ENCODE results near the gene AMN1.
"Not testable (repeated sequence)": the region's sequence is repeated elsewhere in the genome, so short reads cannot be mapped to it uniquely, and the experiment has no call there.

The AMN1 gene

DNA sequence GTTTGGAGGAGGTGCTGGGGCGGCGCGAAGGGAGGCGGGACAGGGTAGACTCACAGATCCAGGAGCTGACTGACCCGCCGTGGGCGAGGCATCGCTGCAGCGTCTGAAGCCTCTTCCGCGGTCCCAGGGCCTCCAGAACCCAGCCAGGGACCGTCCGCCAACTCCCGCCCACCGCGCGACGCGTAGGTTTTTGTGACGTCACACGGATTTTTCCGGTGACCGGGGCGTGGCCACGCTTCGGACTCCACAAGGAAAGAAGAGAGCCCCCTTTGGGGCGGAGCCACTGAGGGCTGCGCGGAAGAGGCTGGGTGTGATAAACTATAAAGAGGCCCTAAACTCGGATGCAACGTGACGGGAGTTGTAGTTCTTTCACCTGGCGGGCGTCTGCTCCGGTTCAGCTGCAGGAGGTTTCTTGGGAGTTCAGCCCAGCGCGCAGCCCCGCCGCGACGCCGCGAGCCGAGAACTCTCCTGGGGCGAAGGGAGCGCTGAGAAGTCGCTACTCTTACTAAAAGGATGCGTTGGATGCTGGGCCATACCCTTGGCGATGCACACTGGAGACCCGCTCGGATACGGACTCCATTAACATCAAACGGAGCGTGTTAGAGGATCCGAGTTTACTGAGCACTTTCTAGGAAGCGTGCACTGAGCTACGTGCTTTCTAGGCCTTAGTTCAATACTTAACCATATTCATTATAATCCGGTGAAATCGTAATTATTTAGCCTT, at the start of gene AMN1:
TSS of gene AMN1 (minus strand) at position 105 of the 724 bp plus-strand sequence. CDS start at position 92, 13 bp downstream.
- peak; percentile 94 to 98 (median 98) for DNase-seq (ENCODE audit: low read depth in 3 of 3)

DNA sequence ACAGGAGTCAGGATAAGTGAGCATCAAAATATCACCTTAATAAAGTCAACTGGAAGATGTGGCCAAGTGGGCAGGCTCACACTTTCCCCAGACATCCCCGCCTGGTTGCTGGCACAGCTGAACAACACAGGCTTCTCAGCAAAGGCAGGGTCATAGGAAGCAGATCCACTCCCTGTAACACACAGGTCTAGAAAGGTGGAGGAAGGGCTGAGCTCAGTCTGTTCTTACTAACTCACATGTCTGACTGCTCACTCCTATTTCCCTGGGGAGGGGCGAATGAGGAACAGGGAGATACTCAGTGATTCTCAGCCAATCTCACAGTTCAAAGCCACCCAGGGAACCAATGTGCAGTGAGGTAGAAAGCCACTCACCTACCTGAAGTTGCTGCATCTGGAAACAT, 45.0 kb upstream of the AMN1 start:
- DNase-seq (ENCODE audit: low read depth in 3 of 3): no peak

DNA sequence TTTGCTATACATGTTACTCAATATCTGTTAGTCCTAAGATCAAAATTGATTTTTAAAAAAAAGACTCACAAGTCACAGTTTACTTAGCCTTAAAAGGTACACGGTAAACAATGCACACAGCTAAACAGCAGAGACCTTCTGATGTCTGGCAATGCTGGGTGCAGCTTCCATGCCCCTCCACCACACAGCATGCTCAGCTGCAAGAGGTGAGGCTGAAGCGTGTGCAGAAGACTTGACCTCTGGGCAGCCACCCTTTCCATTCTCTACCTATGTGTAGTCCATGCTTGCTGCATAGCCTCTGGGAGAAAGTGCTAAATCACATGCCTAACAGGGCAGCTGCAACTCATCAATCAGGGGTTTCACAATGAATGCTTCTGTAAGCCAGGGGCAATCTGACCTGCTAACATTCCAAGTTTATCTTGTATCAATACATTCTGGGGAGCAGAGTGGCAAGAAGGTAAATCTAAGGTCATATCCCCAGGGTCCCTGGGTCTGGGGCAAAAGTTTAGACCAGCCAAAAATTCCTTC, 44.5 kb upstream of the AMN1 start:
- DNase-seq (ENCODE audit: low read depth in 3 of 3): no peak

DNA sequence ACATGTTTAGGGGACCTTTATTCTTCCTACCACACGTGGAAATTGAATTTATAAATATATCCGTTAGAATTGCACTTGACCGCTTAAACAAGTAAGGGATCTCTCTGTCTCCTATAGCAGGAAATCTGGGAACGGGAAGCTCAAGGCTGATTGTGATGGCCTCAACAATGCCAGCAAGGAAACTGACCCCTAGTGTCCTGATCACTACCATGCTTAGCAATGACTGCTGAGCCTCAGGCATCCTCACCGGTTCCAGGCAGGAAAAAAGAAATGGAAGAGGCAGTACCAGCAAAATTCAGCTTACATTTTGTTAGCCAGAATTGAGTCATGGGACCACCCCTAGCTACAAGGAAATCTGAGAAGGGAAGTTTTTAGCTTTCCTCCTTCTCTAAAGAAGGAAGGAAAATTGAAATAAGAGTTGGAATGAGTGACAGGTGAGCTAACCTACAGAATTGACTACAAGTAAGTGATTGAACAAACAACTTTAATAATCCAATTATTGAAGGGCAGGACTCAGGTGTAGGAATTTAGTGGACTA, 43.9 kb upstream of the AMN1 start:
- DNase-seq (ENCODE audit: low read depth in 3 of 3): no peak

DNA sequence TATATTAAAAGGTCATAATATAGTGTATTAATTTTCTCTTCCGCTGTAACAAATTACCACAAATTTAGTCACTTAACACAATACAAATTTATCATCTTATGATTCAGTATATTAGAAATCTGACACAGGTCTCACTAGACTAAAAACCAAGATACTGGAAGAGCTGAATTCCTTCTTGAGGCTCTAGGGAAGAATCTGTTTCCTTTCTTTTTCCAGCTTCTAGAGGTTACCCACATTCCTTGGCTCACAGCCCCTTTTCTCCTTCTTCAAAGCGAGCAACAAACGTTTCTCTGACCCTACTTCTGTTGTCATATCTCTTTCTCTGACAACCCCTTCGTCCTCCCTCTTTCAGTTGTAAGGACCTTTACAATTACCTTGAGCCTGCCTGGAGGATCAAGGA, 43.4 kb upstream of the AMN1 start:
- no peak for DNase-seq (ENCODE audit: low read depth in 3 of 3)

DNA sequence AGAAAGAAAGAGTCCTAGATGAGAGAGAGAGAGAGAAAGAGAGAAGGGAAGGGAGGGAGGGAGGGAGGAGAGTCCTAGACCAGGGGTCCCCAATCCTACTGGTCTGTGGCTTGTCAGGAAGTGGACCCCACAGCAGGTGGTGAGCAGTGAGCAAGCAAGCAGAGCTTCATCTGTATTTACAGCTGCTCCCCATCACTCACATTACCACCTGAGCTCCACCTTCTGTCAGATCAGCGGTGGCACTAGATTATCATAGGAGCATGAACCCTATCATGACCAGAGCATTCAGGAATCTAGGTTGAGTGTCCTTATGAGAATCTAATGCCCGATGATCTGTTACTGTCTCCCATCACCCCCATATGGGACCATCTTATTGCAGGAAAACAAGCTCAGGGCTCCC, 39.2 kb upstream of the AMN1 start:
- DNase-seq (ENCODE audit: low read depth in 3 of 3): no peak

DNA sequence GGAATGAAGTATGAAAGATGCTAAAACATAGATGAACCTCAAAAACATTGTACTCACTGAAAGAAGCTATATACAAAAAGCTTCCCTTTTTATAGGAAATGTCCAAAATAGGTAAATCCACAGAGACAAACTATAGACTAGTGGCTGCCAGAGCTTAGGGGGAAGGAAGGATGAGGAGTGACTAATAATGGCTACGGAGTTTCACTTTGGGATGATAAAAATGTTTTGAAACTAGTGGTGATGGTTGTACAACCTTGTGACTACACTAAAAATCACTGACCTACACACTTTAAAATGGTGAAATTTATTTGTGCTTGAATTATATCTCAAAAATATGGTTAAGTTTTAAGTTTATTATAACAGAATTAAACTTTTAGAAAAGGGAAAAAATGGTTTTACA, 37.1 kb upstream of the AMN1 start:
- no peak for DNase-seq (ENCODE audit: low read depth in 3 of 3)

DNA sequence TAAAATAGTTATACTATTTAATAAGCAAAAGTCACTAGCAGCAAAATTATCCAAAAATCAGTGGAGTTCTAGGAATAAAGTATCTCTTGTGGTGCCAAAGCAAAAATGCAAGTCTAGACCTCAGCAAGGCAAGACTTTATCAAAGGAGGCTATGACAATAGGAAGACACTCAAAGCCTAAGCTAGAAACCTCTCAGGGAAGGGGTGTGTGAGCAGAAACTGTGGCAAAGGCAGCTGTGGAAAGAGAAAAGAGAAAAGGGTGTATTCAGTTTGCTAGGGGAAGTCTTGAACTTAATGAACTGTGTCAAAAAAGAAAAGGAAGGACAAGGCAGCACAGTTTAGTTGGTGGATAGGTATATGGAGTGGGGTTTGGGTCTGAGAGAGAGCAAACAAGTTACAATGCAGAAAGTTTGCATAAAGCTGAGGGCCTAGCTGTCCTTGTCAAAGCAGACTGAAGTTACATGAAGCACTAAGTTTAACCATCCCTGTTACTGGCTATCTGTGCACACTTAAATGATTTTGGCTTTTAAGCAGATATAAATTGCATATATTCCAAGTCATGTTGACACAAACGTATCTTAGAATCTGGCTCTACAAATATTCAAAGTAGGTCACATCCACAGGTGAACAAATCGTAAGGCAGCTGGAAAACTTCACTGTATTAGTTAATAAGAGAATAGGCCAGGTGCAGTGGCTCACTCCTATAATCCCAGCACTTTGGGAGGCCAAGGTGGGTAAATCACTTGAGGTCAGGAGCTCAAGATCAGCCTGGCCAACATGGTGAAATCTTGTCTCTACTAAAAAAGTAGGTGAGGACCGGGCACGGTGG, 31.0 kb upstream of the AMN1 start:
- no peak for DNase-seq (ENCODE audit: low read depth in 3 of 3)

DNA sequence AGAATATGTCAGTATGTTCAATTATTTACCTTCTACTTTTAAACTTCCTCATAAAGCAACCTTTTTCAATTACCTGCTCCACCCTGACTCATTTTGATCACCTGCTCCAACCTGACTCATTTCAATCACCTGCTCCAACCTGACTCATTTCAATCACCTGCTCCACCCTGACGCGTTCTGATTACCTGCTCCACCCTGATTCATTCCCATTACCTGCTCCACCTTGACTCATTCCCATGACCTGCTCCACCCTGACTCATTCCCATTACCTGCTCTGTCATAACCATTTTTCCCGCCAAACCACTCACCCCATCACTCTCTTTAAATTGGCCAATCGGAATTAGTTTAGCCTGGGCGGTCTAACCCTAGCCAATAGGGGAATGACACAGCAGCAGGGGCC, 29.5 kb upstream of the AMN1 start:
- not testable (repeated sequence) for DNase-seq (ENCODE audit: low read depth in 3 of 3)

DNA sequence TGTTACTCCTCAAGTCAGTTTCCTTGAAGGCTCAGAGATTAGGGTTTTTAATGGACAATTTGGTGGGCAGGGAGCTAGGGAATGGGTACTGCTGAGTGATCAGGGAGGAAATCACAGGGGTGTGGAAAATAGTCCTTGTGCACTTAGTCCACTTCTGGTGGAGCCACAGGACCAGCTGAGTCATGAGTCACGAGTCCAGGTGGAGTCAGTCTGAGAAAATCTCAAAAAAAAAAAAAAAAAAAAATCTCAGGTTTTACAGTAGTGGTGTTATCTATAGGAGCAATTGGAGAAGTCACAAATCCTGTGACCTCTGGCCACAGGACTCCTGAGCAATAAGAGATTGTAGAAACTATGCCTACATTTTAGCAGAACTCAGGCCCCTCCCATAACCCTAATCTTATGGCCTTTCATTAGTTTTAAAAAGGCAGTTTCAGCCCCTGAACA, 28.2 kb upstream of the AMN1 start:
- no peak for DNase-seq (ENCODE audit: low read depth in 3 of 3)

DNA sequence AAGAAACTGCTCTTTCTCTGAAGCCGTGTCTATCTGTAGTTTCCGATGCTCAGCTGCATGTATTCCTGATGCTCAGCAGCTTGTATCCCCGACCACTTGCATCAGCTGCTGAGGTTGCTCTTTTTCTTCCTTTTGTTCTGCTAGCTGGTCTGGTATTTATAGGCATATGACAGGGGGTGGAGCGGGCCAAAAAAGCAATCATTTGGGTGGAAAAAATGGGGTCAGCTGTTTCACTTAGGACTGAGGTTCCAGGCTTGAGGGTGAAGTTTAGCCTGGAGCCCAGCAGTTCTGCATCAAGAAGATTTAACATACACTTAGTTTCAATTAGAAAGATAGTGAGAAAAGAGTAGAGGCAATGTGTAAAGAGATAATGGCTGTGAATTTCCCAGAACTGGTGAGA, 23.6 kb upstream of the AMN1 start:
- DNase-seq (ENCODE audit: low read depth in 3 of 3): no peak

DNA sequence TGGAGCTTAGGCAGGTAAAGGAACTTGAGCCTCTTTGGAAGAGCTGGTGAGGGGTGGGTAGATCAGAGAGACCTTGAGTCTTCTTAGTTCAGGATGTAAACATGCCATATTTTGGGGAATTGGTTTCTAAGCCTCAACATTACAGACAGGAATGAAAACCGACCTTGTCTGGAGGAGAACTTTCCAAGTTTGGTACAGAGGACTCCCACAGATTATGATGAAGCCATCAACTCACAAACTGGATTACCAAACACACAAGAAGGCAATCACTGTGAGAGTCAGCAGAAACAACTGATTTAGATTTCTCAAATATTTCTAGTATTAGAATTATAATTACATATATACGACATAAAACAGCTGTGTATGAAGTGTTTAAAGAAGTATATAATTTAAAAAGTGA, 22.3 kb upstream of the AMN1 start:
- no peak for DNase-seq (ENCODE audit: low read depth in 3 of 3)

DNA sequence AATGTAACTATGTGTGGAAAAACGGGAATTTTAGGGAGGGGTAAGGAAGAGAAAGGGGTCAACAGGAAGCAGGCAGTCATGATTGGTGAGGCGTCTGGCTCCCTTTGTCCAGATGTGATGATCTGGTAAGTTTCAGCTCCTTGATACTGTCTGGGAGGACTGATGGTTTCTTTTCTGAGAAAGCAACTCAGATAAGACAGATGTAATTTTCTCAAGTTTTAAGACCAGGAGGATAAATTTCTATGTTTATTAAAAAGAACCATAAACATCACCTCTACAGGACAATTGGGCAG, 21.9 kb upstream of the AMN1 start:
- DNase-seq (ENCODE audit: low read depth in 3 of 3): no peak

DNA sequence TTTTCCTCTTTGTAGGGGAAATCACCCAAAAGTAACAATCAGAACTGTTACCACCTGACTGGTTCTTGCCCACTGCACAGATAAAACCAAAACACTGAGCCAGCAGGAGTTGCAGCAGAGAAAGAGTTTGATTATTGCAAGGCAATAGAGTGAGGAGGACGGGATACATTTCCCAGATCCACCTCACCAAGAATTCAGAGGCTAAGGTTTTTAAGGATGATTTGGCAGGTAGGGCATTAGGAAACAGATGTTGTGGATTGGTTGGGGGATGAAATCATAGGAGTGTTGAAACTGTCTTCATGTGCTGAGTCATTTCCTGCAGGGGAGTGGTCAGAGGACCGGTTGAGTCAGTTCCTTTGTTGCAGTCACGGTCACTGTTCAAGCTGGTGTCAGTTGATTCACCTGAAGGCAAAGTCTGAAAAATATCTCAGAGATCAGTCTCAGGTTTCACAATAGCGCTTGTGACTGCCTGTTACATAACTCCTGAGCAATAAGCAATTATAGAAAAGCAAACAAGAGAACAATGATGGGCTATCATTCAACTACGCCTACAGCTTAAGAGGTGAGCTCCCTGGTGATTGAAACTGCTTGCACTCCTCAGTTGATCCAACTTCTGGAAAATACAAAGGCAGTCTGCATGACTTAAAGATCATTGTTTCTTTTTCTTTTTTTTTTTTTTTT, 20.3 kb upstream of the AMN1 start:
- peak; percentile 50 to 60 (median 58) for DNase-seq (ENCODE audit: low read depth in 3 of 3)

DNA sequence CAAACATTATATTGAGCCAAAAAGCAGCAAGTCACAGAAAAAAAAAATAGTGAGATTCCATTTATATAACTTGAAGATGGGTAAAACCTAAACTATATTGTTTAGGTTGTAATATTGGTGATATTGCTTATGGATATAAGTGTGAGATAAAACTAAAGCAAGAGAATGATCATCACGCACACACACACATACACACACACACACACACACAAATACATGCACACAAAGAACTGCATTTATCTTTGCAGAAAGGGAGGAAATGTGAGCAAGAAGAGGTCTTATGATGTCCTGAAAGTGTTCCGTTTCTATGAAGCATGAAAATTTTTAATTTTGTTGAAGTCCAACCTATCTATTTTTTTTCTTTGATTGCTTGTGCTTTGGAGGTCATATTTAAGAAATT, 16.4 kb upstream of the AMN1 start:
- no peak for DNase-seq (ENCODE audit: low read depth in 3 of 3)

DNA sequence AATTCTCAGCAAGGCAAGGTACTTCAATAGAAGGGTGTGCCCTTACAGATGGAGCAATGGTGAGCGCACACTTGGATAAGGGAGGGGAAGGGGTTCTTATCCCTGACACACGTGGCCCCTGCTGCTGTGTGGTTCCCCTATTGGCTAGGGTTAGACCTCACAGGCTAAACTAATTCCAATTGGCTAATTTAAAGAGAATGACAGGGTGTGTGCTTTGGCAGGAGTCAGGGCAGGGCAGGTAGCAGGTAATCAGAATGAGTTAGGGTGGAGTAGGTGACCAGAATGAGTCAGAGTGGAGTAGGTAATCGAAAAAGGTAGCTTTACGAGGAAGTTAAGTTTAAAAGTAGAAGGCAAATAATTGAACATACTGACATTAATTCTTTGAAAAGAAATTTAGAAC, 15.5 kb upstream of the AMN1 start:
- DNase-seq (ENCODE audit: low read depth in 3 of 3): not testable (repeated sequence)

DNA sequence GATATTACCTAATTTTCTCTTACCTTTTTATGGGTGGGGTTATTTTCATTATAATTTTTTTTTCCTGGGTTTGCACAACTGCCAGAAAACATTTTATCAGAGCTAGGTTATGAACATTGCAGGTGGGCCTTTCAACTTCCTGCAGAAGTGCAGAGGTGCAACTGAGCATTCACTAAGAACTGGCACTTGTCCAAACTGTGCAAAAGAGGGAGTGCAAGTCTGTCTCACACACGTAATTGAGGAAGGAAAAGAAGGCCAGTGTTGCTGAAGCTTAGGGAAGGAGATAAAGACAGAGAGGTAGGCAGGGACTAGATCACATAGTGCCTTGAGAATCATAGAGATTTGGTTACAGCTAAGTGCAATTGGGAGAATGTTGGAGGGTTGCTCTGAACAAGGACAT, 14.1 kb upstream of the AMN1 start:
- DNase-seq (ENCODE audit: low read depth in 3 of 3): no peak

DNA sequence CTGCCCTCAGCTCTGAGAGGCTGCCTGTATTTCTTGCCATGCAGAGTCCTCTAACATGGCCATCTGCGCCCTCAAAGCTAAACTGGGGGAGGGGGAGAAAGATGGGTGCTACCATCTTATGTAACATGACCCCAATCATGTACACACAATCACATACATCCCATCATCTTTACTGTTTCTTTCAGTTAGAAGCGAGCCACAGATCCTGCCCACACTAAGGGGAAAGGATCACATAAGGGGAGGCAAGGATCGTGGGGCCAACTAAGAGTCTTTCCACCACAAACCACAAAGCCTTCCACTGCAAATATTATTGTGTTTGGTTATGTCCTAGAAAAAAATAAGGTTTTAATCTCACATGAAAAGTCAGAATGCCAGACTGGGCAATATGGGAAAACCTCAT, 11.8 kb upstream of the AMN1 start:
- DNase-seq (ENCODE audit: low read depth in 3 of 3): no peak

DNA sequence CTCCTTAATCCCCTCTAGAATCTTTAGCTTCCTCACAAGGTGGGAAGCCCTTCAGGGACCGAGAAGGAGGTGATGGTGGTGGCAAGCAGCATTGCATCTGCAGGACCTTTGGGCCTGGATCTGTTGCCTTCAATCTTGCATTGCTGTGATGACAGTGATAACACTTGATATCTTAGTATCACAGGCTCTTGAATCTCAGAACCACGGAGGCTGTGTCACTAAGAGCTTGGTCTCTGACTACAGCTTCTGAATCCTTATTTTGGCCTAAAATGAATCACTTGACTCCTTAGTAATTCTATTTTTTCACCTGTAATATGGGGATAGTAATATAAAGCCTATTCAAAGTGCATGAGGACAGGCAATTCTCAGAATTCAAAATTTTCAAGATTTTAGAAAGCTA, 8.9 kb upstream of the AMN1 start:
- DNase-seq (ENCODE audit: low read depth in 3 of 3): no peak

DNA sequence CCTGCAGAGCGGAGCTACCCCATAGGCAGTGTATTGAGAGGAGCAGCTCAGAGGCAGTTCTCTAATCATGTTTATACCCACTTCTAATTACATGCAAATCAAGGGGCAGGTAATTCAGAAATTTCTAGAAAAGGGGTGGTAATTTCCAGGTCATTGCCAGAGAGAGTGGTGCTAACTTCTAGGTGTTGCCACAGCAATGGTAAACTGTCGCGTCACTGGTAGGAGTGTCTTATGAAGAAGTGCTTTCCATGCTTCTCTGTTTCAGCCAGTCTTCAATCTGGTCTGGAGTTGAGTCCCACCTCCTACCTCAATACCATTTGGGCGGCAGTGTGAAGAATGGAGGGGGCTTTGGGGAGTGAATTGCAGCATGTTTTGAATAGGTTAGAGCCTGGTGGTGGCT, 8.5 kb upstream of the AMN1 start:
- DNase-seq (ENCODE audit: low read depth in 3 of 3): no peak

DNA sequence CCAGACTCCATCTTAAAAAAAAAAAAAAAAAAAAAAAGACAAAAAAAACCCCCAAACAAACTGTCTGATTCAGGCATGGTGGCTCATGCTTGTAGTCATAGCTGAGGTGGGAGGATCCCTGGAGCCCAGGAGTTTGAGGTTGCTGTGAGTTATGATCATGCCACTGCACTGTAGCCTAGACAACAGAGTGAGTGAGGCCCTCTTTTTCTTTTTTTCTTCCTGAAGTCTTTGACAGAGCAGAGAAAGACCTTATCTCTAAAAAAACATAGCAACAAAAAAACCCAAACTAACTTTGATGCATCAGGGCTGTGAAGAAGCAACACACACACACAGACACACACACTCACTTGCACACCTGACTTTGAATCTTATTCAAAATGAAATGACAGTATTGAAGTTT, 7.7 kb upstream of the AMN1 start:
- DNase-seq (ENCODE audit: low read depth in 3 of 3): peak in 2 of 3 donors; percentile 58 to 64

Measured in stimulated activated CD4-positive, alpha-beta T cell treated with anti-CD3 and anti-CD28 coated beads, TNF-alpha, amount 100 ng/mL, for 48 hours (primary cell).